Muscle layer of colon (tissue), 2 donors: Measurements from ENCODE around the gene SURF2.

ENCODE experiments used
- H3K27ac ChIP-seq: one replicate; pipeline ENCODE4 v1.7.0; 2013; ENCODE audit warnings: low read depth, mild to moderate bottlenecking, low read length, moderate library complexity
- H3K27me3 ChIP-seq, 2 donors: one replicate each; pipeline ENCODE4 v1.7.0; 2013; ENCODE audit warnings: low read length in 2 of 2, mild to moderate bottlenecking in 2 of 2; ENCODE audit not compliant: insufficient read depth in 2 of 2, control insufficient read depth in 1 of 2
- H3K36me3 ChIP-seq: one replicate; pipeline ENCODE4 v1.7.0; 2013; ENCODE audit warnings: mild to moderate bottlenecking, low read length; ENCODE audit not compliant: insufficient read depth
- H3K4me1 ChIP-seq: one replicate; pipeline ENCODE4 v1.7.0; 2013; ENCODE audit warnings: mild to moderate bottlenecking, low read length; ENCODE audit not compliant: insufficient read depth
- H3K4me3 ChIP-seq, 2 donors: one replicate each; pipeline ENCODE4 v1.7.0; 2013; ENCODE audit warnings: low read length in 2 of 2, low read depth in 1 of 2, mild to moderate bottlenecking in 1 of 2, moderate library complexity in 1 of 2
- H3K9ac ChIP-seq: one replicate; pipeline ENCODE4 v1.7.0; 2013; ENCODE audit warnings: low read length
- H3K9me3 ChIP-seq: one replicate; pipeline ENCODE4 v1.7.0; 2013; ENCODE audit warnings: mild to moderate bottlenecking, low read length
- donor health status: abdominal sarcoma.
- donor health status: Adenocarcinoma of cecum.

The SURF2 gene

GRCh38 chr9:133393399-133393798 is 37.0 kb downstream of the SURF2 start:
- H3K9me3 ChIP-seq, result no peaks in the 10 kb centered on the region
- no peak overlapping the region for H3K27ac ChIP-seq
- peaks cover 0 to 10% of the 10 kb centered on the region in 2 donors for H3K27me3 ChIP-seq
- H3K36me3 ChIP-seq, result no peaks in the 10 kb centered on the region
- no peak overlapping the region for H3K9ac ChIP-seq
- no peak overlapping the region for H3K4me3 ChIP-seq
- no peaks in the 10 kb centered on the region for H3K4me1 ChIP-seq

DNA sequence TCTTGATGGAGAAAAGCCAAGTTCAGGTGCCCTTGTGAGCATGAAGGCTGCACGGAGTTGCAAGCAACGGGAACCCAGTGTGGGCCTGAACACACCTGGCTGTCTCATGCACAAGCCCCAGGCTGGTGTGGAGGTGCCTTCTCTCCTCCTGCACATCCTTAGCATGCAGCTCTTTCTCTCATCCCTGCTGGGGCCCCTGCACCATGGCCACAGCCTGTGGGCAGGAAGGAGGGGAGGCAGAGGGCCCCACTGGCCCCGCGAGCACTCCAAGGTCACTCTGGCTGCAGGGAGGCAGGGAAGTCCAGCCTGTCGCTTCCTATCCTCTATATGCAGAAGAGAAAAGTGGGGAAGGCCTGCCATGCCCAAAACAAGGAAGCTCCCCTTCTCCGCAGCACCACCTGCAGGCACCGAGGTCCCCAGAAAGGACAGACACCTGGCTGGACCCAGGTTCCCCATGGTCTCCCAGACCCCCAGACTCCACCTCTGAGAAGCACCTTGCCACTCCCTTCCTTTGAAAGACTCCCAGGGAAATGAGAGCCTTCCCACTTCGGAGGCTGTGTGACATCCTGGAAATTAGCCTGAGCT is 38.4 kb downstream of the SURF2 start:
- no peak overlapping the region for H3K27ac ChIP-seq
- peaks cover 0 to 10% of the 10 kb centered on the region in 2 donors for H3K27me3 ChIP-seq
- no peaks in the 10 kb centered on the region for H3K36me3 ChIP-seq
- H3K9me3 ChIP-seq, result no peaks in the 10 kb centered on the region
- H3K4me3 ChIP-seq, result no peak overlapping the region
- H3K9ac ChIP-seq, result no peak overlapping the region
- H3K4me1 ChIP-seq, result no peaks in the 10 kb centered on the region

- Histone ChIP-seq H3K4me3 (no peak overlapping the region), H3K27me3 (peaks cover 0 to 10% of the 10 kb centered on the region in 2 donors), H3K4me1 (no peaks in the 10 kb centered on the region), H3K9ac (no peak overlapping the region), H3K36me3 (no peaks in the 10 kb centered on the region), H3K27ac (no peak overlapping the region), H3K9me3 (no peaks in the 10 kb centered on the region)
These were observed 40.6 kb downstream of the SURF2 start for GRCh38 chr9:133396952-133397351.

GRCh38 chr9:133397370-133397769 is 41.0 kb downstream of the SURF2 start:
- no peak overlapping the region for H3K9ac ChIP-seq

GRCh38 chr9:133397895-133398294 is 41.5 kb downstream of the SURF2 start:
- H3K36me3 ChIP-seq, result no peaks in the 10 kb centered on the region
- no peak overlapping the region for H3K27ac ChIP-seq
- no peaks in the 10 kb centered on the region for H3K9me3 ChIP-seq
- no peak overlapping the region for H3K4me3 ChIP-seq
- no peak overlapping the region for H3K9ac ChIP-seq
- no peaks in the 10 kb centered on the region for H3K4me1 ChIP-seq
- H3K27me3 ChIP-seq, result peaks cover 0 to 10% of the 10 kb centered on the region in 2 donors

More at GRCh38 chr9:133397370-133397769, 41.0 kb downstream of the SURF2 start:
- Histone ChIP-seq H3K9me3 (no peaks in the 10 kb centered on the region), H3K4me1 (no peaks in the 10 kb centered on the region), H3K27ac (no peak overlapping the region), H3K4me3 (no peak overlapping the region), H3K27me3 (peaks cover 0 to 10% of the 10 kb centered on the region in 2 donors), H3K36me3 (no peaks in the 10 kb centered on the region)

DNA sequence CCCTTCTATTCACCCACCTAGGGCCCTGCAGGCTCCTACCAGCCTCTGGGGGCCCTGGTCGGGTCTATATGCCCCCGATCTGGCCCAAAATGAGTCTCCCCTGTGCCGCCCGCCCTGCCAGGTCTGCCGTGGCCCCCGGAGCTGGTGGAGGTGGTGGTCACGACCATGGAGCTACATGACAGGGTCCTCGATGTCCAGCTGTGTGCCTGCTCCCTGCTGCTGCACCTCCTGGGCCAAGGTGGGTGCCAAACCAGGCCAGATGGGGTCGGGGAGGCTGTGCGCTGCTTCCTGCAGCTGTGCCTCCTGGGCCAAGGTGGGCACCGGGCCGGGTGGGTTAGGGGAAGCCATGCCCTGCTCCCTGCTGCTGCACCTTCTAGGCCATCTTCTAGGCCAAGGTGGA is 43.9 kb downstream of the SURF2 start:
- no peaks in the 10 kb centered on the region for H3K27me3 ChIP-seq
- peaks cover 7% of the 10 kb centered on the region for H3K36me3 ChIP-seq
- no peaks in the 10 kb centered on the region for H3K4me1 ChIP-seq
- H3K9ac ChIP-seq, result no peak overlapping the region
- H3K4me3 ChIP-seq, result no peak overlapping the region
- H3K9me3 ChIP-seq, result no peaks in the 10 kb centered on the region
- no peak overlapping the region for H3K27ac ChIP-seq

GRCh38 chr9:133401588-133401987 is 45.2 kb downstream of the SURF2 start:
- H3K36me3 ChIP-seq, result peaks cover 20% of the 10 kb centered on the region
- no peaks in the 10 kb centered on the region for H3K9me3 ChIP-seq
- H3K4me1 ChIP-seq, result no peaks in the 10 kb centered on the region
- no peaks in the 10 kb centered on the region for H3K27me3 ChIP-seq
- no peak overlapping the region for H3K9ac ChIP-seq
- no peak overlapping the region for H3K27ac ChIP-seq
- H3K4me3 ChIP-seq, result no peak overlapping the region

- Histone ChIP-seq H3K4me1 (no peaks in the 10 kb centered on the region), H3K9me3 (no peaks in the 10 kb centered on the region), H3K9ac (no peak overlapping the region), H3K36me3 (peaks cover 29% of the 10 kb centered on the region), H3K27me3 (no peaks in the 10 kb centered on the region), H3K4me3 (no peak overlapping the region), H3K27ac (no peak overlapping the region)
These were observed 46.3 kb downstream of the SURF2 start for GRCh38 chr9:133402689-133403088.

GRCh38 chr9:133403766-133404453 is 47.6 kb downstream of the SURF2 start:
- no peak overlapping the region for H3K9ac ChIP-seq
- no peak overlapping the region for H3K27ac ChIP-seq
- H3K4me3 ChIP-seq, result no peak overlapping the region
- H3K9me3 ChIP-seq, result no peaks in the 10 kb centered on the region
- no peaks in the 10 kb centered on the region for H3K27me3 ChIP-seq
- peaks cover 39% of the 10 kb centered on the region for H3K36me3 ChIP-seq
- H3K4me1 ChIP-seq, result no peaks in the 10 kb centered on the region

DNA sequence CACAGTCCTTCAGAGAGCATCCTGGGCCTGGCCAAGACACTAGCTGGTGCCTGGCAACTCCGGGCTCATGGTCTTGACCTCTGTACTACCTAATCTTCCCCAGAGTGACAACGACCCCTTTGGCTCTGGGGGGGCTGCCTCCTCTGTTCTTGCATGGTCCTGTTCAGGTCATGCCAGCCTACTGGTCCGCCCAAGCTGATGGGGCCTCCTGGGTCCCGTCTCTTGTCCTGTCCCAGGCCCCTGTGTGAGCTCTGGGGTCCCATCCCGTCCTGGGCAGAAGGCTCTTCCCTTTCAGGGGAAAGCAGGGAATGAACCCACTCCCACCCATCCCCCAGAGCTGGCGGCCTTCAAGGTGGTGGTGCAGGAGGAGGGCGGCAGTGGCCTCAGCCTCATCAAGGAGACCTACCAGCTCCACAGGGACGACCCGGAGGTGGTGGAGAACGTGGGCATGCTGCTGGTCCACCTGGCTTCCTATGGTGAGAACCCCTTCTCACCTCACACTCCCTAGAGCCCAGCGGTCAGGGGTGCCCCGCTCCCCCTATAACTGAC is 48.2 kb downstream of the SURF2 start:
- Histone ChIP-seq H3K4me1 (no peaks in the 10 kb centered on the region), H3K27ac (no peak overlapping the region), H3K9ac (no peak overlapping the region), H3K27me3 (no peaks in the 10 kb centered on the region), H3K9me3 (no peaks in the 10 kb centered on the region), H3K36me3 (peaks cover 40% of the 10 kb centered on the region), H3K4me3 (no peak overlapping the region)

DNA sequence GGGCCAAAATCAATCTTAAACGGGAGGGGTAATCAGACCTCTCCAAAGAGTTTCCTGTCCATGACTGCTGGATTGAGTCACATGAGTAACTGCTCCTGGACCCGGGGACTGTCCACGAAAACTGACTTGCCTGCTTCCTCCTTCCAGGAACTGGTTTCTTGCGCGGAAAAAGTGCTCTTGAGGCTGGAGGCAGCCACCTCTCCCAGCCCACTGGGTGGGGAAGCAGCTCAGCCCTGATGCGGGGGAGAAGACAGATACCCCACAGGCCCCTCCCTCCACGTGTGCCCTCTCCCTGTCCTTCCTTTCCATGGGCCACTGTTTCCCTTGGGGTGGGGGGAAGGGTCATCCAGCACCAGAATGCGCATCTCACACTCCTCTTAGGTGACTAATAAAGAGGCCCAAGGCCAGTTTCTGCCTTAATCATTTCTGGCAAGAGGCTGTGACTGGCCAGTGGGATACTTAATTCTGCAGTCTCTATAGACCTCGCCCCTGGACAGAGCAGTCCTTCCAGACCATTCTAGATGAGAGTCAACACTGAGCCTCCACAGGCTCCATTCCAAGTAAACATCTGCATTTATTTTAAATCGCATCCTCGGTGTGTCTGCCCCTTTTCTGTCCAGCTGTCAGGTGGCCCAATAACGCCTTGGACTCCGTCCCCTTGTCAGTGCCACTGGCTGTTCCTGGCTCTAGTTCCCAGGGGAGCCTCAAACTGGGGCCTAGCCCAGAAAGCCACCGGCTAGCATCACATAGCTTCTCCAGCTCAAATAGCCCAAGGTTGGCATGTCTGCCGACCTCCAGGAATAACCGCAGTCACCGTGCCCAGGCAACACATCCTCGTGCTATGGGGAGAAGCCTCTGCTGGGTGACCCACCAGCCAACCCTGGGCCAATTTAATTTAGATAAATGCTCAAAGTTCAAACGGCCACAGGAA is 49.4 kb downstream of the SURF2 start:
- no peaks in the 10 kb centered on the region for H3K9me3 ChIP-seq
- no peak overlapping the region for H3K4me3 ChIP-seq
- no peak overlapping the region for H3K27ac ChIP-seq
- no peaks in the 10 kb centered on the region for H3K4me1 ChIP-seq
- H3K9ac ChIP-seq, result no peak overlapping the region
- peaks cover 53% of the 10 kb centered on the region for H3K36me3 ChIP-seq
- no peaks in the 10 kb centered on the region for H3K27me3 ChIP-seq
